Panc1 (cell line): Measurements from ENCODE around the gene GABPB1.

ENCODE experiments used
- POLR2AphosphoS5 ChIP-seq: IDR thresholded peaks from 2 replicates; pipeline ENCODE4 v1.6.1; 2012; ENCODE audit warnings: mild to moderate bottlenecking, low read depth, low read length, moderate library complexity
- SIN3A ChIP-seq: IDR thresholded peaks from 2 replicates; pipeline ENCODE4 v1.6.1; 2012; ENCODE audit warnings: low read depth, mild to moderate bottlenecking, low read length, moderate library complexity, borderline replicate concordance; ENCODE audit not compliant: insufficient read depth
- TCF7L2 ChIP-seq: IDR thresholded peaks from 2 replicates; pipeline ENCODE4 v1.6.1; 2011; ENCODE audit warnings: mild to moderate bottlenecking, low read depth, low read length, inconsistent platforms
- TF ChIP-seq, protein P1 (sequence below), 2 experiments: IDR thresholded peaks; 2 replicates each; pipeline ENCODE4 v1.6.1; 2011 to 2012; ENCODE audit warnings: low read depth in 2 of 2, control low read depth in 1 of 2, low read length in 1 of 2, mild to moderate bottlenecking in 1 of 2, moderate library complexity in 1 of 2; ENCODE audit not compliant: insufficient read depth in 1 of 2
- TF ChIP-seq, protein P2 (sequence below): fragments of 450-650 bp; IDR thresholded peaks from 2 replicates; pipeline ENCODE4 v1.5.1; 2017; ENCODE audit warnings: mild to moderate bottlenecking

DNA sequence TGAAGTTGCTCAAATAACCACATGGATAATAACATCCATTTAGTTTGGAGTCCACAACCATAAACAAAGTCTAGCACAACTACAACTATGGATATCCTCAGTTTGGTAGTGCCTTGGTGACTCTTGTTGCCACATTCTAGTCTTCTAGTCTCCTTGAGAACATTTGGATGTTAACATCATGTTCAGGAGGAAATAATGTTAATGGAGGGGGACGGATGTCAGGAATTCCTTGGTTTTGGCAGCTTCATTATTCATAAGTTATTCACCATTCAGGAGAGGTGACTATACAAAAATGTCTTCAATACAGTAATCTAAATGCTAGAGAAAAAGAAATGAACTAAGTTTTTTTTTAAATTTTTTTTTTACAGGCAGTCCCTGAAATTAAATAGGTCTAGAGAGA lies 26.4 kb upstream of the GABPB1 start:
- TF ChIP-seq, protein P1, sequence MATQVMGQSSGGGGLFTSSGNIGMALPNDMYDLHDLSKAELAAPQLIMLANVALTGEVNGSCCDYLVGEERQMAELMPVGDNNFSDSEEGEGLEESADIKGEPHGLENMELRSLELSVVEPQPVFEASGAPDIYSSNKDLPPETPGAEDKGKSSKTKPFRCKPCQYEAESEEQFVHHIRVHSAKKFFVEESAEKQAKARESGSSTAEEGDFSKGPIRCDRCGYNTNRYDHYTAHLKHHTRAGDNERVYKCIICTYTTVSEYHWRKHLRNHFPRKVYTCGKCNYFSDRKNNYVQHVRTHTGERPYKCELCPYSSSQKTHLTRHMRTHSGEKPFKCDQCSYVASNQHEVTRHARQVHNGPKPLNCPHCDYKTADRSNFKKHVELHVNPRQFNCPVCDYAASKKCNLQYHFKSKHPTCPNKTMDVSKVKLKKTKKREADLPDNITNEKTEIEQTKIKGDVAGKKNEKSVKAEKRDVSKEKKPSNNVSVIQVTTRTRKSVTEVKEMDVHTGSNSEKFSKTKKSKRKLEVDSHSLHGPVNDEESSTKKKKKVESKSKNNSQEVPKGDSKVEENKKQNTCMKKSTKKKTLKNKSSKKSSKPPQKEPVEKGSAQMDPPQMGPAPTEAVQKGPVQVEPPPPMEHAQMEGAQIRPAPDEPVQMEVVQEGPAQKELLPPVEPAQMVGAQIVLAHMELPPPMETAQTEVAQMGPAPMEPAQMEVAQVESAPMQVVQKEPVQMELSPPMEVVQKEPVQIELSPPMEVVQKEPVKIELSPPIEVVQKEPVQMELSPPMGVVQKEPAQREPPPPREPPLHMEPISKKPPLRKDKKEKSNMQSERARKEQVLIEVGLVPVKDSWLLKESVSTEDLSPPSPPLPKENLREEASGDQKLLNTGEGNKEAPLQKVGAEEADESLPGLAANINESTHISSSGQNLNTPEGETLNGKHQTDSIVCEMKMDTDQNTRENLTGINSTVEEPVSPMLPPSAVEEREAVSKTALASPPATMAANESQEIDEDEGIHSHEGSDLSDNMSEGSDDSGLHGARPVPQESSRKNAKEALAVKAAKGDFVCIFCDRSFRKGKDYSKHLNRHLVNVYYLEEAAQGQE (IDR thresholded peaks at IDR 0.05; ENCODE audit: insufficient read depth in 1 of 2, low read depth in 2 of 2, low read length in 1 of 2): no peak
- TF ChIP-seq, protein P2, sequence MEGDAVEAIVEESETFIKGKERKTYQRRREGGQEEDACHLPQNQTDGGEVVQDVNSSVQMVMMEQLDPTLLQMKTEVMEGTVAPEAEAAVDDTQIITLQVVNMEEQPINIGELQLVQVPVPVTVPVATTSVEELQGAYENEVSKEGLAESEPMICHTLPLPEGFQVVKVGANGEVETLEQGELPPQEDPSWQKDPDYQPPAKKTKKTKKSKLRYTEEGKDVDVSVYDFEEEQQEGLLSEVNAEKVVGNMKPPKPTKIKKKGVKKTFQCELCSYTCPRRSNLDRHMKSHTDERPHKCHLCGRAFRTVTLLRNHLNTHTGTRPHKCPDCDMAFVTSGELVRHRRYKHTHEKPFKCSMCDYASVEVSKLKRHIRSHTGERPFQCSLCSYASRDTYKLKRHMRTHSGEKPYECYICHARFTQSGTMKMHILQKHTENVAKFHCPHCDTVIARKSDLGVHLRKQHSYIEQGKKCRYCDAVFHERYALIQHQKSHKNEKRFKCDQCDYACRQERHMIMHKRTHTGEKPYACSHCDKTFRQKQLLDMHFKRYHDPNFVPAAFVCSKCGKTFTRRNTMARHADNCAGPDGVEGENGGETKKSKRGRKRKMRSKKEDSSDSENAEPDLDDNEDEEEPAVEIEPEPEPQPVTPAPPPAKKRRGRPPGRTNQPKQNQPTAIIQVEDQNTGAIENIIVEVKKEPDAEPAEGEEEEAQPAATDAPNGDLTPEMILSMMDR: no peak
- TF ChIP-seq POLR2AphosphoS5 (no peak), SIN3A (no peak), TCF7L2 (no peak)
